ENCODE data around the gene RGS8.

RGS8 gene

DNA sequence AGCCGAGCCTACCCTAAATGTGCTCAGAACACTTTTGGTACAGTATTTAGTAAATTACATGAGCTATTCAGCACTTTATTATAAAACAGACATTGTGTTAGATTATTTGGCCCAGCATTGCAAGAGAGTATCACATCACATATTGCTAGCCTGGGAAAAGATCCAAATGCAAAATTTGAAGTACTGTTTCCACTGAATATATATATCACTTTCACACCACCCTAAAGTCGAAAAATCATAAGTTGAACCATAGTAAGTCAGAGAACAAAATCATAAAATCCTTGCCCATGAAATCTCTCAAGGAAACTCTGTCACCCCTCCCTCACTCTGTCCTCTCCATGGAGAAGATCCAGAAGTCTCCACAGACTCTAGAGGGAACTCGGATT lies 33.1 kb downstream of the RGS8 start:
- DNase-seq (ENCODE audit: low read depth, low spot score), result no peak
- CTCF ChIA-PET, result no interaction called here
- POLR2A ChIA-PET, result interaction anchor here (0.6 kb wide), 1 partner anchor 230 kb away, joined by 3 read pairs; no protein-coding TSS in a partner anchor
- no peak overlapping the region for H3K4me3 ChIP-seq (ENCODE audit: low read depth, low read length)
- TF ChIP-seq, protein P1, sequence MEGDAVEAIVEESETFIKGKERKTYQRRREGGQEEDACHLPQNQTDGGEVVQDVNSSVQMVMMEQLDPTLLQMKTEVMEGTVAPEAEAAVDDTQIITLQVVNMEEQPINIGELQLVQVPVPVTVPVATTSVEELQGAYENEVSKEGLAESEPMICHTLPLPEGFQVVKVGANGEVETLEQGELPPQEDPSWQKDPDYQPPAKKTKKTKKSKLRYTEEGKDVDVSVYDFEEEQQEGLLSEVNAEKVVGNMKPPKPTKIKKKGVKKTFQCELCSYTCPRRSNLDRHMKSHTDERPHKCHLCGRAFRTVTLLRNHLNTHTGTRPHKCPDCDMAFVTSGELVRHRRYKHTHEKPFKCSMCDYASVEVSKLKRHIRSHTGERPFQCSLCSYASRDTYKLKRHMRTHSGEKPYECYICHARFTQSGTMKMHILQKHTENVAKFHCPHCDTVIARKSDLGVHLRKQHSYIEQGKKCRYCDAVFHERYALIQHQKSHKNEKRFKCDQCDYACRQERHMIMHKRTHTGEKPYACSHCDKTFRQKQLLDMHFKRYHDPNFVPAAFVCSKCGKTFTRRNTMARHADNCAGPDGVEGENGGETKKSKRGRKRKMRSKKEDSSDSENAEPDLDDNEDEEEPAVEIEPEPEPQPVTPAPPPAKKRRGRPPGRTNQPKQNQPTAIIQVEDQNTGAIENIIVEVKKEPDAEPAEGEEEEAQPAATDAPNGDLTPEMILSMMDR (IDR thresholded peaks at IDR 0.05; ENCODE audit: insufficient read depth, low read length, missing control alignments), result no peak

DNA sequence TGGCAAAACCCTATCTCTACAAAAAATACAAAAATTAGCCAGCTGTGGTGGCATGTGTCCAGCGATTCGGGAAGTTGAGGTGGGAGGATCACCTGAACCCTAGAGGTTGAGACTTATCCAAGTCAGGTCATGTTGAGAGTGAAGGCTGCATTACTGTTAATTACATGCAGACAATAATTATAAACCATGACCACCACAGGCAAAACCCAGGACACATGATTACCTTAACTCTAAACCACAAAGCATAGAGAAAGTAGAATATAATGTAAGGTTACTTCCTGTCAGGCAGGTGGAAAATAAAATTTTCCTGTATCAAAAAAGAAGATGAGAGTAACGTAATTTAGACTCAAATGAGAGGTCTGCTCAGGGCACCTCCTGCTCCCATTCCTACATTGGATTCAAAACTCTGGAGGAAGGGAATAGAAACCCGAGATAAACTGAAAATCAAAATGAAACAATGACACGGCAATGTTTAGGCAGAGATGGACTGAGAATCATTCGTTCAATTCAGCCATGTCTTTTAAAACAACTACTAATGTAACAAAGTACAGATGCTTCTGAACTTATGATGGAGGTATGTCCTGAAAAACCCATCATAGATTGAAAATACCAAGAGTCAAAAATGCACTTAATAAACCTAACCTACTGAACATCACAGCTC lies 33.6 kb downstream of the RGS8 start:
- DNase-seq (ENCODE audit: low read depth, low spot score), result no peak
- CTCF ChIA-PET, result no interaction called here
- POLR2A ChIA-PET, result interaction anchor here (0.6 kb wide), 1 partner anchor 229 kb away, joined by 3 read pairs; no protein-coding TSS in a partner anchor
- TF ChIP-seq, protein P1 (IDR thresholded peaks at IDR 0.05; ENCODE audit: insufficient read depth, low read length, missing control alignments), result no peak
- H3K4me3 ChIP-seq (ENCODE audit: low read depth, low read length), result no peak overlapping the region

DNA sequence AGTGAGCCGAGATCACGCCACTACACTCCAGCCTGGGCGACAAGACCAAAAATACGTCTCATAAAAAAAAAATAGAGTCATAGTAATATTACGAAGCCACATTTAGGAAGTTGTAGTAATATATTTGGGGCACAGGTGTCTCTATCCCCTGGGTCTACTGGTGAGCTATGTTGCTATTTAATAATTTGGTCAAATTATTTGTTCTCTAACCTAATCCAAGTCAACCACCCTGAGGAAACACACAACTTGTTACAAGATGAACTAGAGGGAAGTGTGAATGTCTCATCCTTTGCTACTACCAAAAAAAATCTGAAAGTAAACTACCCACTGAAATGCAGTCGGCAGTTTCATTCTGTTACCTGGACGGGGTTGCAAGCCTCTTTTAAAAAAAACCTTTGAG lies 35.3 kb downstream of the RGS8 start:
- CTCF ChIA-PET, result interaction anchor here (1.8 kb wide), 1 partner anchor 12 kb away, joined by 4 read pairs; no protein-coding TSS in a partner anchor
- POLR2A ChIA-PET, result no interaction called here
- no peak overlapping the region for H3K4me3 ChIP-seq (ENCODE audit: low read depth, low read length)
- no peak for DNase-seq (ENCODE audit: low read depth, low spot score)
- TF ChIP-seq, protein P1 (IDR thresholded peaks at IDR 0.05; ENCODE audit: insufficient read depth, low read length, missing control alignments), result no peak

DNA sequence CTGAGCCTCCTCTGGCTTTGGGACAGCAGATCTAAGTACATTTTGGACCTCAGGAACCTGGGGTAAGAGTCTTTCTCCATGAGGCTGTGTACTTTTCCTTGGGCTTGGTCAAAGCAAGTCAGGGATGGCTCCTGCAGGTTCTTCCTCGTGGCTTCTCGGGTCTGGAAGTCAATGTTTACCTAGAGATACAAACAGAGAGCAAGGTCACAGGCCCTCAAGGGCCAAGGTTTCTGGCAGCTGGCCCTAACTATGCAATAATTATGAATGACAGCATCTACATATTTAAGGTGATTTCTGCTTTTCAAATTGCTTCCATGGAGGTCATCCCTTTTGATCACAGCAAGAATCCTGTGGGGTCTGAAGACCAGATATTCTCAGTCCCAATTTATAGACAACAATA lies 37.6 kb downstream of the RGS8 start:
- POLR2A ChIA-PET, result no interaction called here
- TF ChIP-seq, protein P1 (IDR thresholded peaks at IDR 0.05; ENCODE audit: insufficient read depth, low read length, missing control alignments), result no peak
- no peak overlapping the region for H3K4me3 ChIP-seq (ENCODE audit: low read depth, low read length)
- no peak for DNase-seq (ENCODE audit: low read depth, low spot score)
- CTCF ChIA-PET, result no interaction called here

DNA sequence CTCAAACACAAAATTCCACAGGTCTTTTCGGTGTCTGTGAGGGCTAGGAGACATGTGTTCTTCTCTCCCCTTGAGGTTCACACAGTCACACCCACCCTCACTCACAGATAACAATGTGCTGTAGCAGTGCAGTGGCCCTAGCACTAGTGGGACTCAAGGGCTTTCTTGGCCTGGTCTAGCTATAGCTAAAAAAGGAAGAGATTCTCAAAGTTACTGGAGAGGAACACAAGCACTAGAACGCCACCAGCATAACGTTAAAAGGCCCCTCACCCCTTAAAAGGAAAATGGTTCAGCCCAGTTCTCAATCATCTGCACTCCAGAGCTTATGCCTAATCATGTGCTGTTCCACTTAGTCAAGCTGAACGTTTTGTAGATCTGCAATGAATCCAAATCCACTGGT lies 39.5 kb downstream of the RGS8 start:
- ChIA-PET POLR2A (no interaction called here), CTCF (interaction anchor here (1.6 kb wide), 1 partner anchor 44 kb away, joined by 5 read pairs; no protein-coding TSS in a partner anchor)
- TF ChIP-seq, protein P1 (IDR thresholded peaks at IDR 0.05; ENCODE audit: insufficient read depth, low read length, missing control alignments), result no peak
- no peak for DNase-seq (ENCODE audit: low read depth, low spot score)
- H3K4me3 ChIP-seq (ENCODE audit: low read depth, low read length), result no peak overlapping the region

DNA sequence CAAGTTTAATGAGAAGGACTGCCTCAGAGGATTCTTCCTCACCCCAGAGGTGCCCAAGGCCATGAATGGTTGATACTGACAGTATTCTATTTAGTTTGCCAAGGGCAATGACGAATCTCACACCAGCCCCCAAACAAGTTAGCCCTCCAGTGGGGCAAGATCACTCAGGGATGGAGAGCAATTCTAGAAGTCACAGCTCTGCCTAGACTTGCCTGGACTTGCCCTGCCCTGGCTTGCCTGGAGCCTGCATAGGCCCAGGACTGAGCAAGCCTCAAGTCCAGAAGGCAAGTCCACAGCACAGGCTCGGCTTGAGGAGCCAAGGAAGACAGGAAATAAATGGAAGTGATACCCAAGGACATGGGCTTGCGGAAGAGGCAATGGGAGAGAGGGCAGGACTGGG lies 40.7 kb downstream of the RGS8 start:
- POLR2A ChIA-PET, result no interaction called here
- CTCF ChIA-PET, result interaction anchor here (1.6 kb wide), 1 partner anchor 42 kb away, joined by 5 read pairs; no protein-coding TSS in a partner anchor
- TF ChIP-seq, protein P1 (IDR thresholded peaks at IDR 0.05; ENCODE audit: insufficient read depth, low read length, missing control alignments), result no peak
- DNase-seq (ENCODE audit: low read depth, low spot score), result no peak
- H3K4me3 ChIP-seq (ENCODE audit: low read depth, low read length), result no peak overlapping the region
